T-cell (primary cell): Measurements from ENCODE around the gene RPL41. TPM values are rescaled to one million over a fixed set of nuclear protein-coding genes. Genes with fewer than 3 reads are reported as not detected.
"Not testable (repeated sequence)": the region's sequence is repeated elsewhere in the genome, so short reads cannot be mapped to it uniquely, and the experiment has no call there.

Source experiments
- ATAC-seq, 4 experiments: fragments of 200-7000 bp in 3 of 4; fragments of 150-1000 bp in 1 of 4; cut with Tn5 transposase; replicated peaks in 1 of 4; 1 replicate in 3 of 4; 2 replicates in 1 of 4; pipeline ENCODE4 v1.10.0; 2021; ENCODE audit warnings: moderate library complexity in 3 of 4, mild to moderate bottlenecking in 2 of 4, moderate number of reproducible peaks in 1 of 4
- CTCF ChIA-PET, 2 donors: fragments of 300-600 bp; sonication (Branson Sonifier 250); formaldehyde crosslinking; loops; one replicate each; lab custom pipeline; 2022; ENCODE audit warnings: antibody characterized with exemption in 2 of 2; lab: Charles Lee
- POLR2A ChIA-PET, 2 donors: fragments of 300-600 bp; sonication (Branson Sonifier 250); formaldehyde crosslinking; loops; one replicate each; lab custom pipeline; 2022; ENCODE audit warnings: antibody characterized with exemption in 2 of 2; lab: Charles Lee
- DNase-seq, 35 experiments: peaks; one replicate each; pipeline versions ENCODE4 v3.0.0 to v3.0.0-alpha.2; 2013 to 2023
- H3K27ac ChIP-seq: one replicate; pipeline ENCODE4 v1.5.1; 2013; ENCODE audit warnings: low read length
- H3K27me3 ChIP-seq, 2 experiments: replicated peaks in 1 of 2; 1 replicate in 1 of 2; 2 replicates in 1 of 2; pipeline versions ENCODE4 v1.6.1 to v1.7.0; 2013; ENCODE audit warnings: low read length in 1 of 2, mixed read lengths in 1 of 2; ENCODE audit not compliant: control insufficient read depth in 2 of 2, insufficient read depth in 2 of 2; ENCODE audit errors: extremely low read depth in 1 of 2
- H3K36me3 ChIP-seq, 2 donors: 1 replicate in 1 of 2; 2 replicates in 1 of 2; pipeline versions ENCODE4 v1.6.1 to v1.7.0; 2013; ENCODE audit warnings: low read length in 1 of 2; ENCODE audit not compliant: control insufficient read depth in 2 of 2, insufficient read depth in 1 of 2; ENCODE audit errors: extremely low read depth in 1 of 2
- H3K4me1 ChIP-seq, 2 experiments: 1 replicate in 1 of 2; 2 replicates in 1 of 2; pipeline versions ENCODE4 v1.6.1 to v1.7.0; 2013; ENCODE audit warnings: low read length in 2 of 2, mixed read lengths in 1 of 2; ENCODE audit not compliant: insufficient read depth in 2 of 2, control insufficient read depth in 1 of 2; ENCODE audit errors: extremely low read depth in 1 of 2
- H3K4me3 ChIP-seq, 2 donors: 1 replicate in 1 of 2; 2 replicates in 1 of 2; pipeline versions ENCODE4 v1.5.1 to v1.7.0; 2013; ENCODE audit warnings: mild to moderate bottlenecking in 2 of 2, low read length in 1 of 2, moderate library complexity in 1 of 2; ENCODE audit not compliant: control insufficient read depth in 1 of 2; ENCODE audit errors: extremely low read depth in 1 of 2
- H3K9me3 ChIP-seq: 2 replicates; pipeline ENCODE4 v1.7.0; 2013
- H3K27ac Mint-ChIP-seq, 2 donors: one replicate each; pipeline ENCODE4 v1.8.0; 2020 to 2021; ENCODE audit warnings: mild to moderate bottlenecking in 2 of 2, mixed read lengths in 2 of 2
- H3K27me3 Mint-ChIP-seq, 2 donors: one replicate each; pipeline ENCODE4 v1.8.0; 2021 to 2022; ENCODE audit warnings: mixed read lengths in 2 of 2
- H3K36me3 Mint-ChIP-seq: one replicate; pipeline ENCODE4 v1.8.0; 2021; ENCODE audit warnings: mixed read lengths
- H3K4me1 Mint-ChIP-seq, 3 donors: one replicate each; pipeline ENCODE4 v1.8.0; 2020 to 2022; ENCODE audit warnings: mixed read lengths in 3 of 3, mild to moderate bottlenecking in 1 of 3
- H3K4me3 Mint-ChIP-seq, 3 donors: one replicate each; pipeline ENCODE4 v1.8.0; 2020 to 2022; ENCODE audit warnings: mild to moderate bottlenecking in 3 of 3, mixed read lengths in 3 of 3, moderate library complexity in 3 of 3
- H3K9me3 Mint-ChIP-seq, 3 donors: one replicate each; pipeline ENCODE4 v1.8.0; 2020 to 2022; ENCODE audit warnings: mixed read lengths in 3 of 3
- WGBS: methylation state at CpG from one replicate; pipeline ENCODE4 v1.1.5; 2013; ENCODE audit warnings: missing lambda C conversion rate; ENCODE audit not compliant: insufficient coverage; 5-methylcytosine and 5-hydroxymethylcytosine counted together
- total RNA-seq, 35 experiments: library from RNA in 6 of 35; stranded (reverse) in 6 of 35; fragments of 120-200 nt in 1 of 35; gene quantifications; one replicate each; pipeline versions ENCODE4 v1.2.1 to v1.2.4 and lab custom pipeline; 2013 to 2026

RPL41 gene
- total RNA-seq (1,000 to 10,000 TPM; 4,612 to 5,648 (median 5,133) TPM), total RNA-seq (lab: John Stamatoyannopoulos, UW) (374 to 636 (median 500) reads per million in 29 experiments)
- 8,913 TPM for total RNA-seq (2013)

GRCh38 chr12:56116267-56117081 is at the start of gene RPL41:
TSS of gene RPL41 (plus strand) at chr12:56116633.
- no peaks in the 10 kb centered on the region for H3K9me3 ChIP-seq
- Mint-ChIP-seq H3K4me3 (peak within 1 kb of the TSS; percentile 94 to 99 (median 94)), H3K9me3 (no peaks in the 10 kb centered on the region), H3K27ac (peak within 1 kb of the TSS; percentile 97 to 98), H3K36me3 (peaks cover 32% of the 10 kb centered on the region), H3K4me1 (peaks cover 34 to 39% (median 35%) of the 10 kb centered on the region in 3 donors), H3K27me3 (no peaks in the 10 kb centered on the region)
- H3K27ac ChIP-seq, result peak within 1 kb of the TSS; percentile 92
- H3K4me3 ChIP-seq, result peak within 1 kb of the TSS; percentile 75 to 94
- peak; percentile 56 to 65 (median 62) for ATAC-seq
- DNase-seq, result peak; percentile 84 to 97 (median 92)
- ChIA-PET CTCF (interaction anchor here (0.6 to 4.0 kb wide), 8 partner anchors 11 to 333 kb away, joined by 3 to 65 read pairs (median 3); partner anchors contain the start of genes ESYT1 (in 1 of the 2), MYL6B (in 1 of the 2), PA2G4 (in 1 of the 2) and RAB5B (in 1 of the 2)), POLR2A (interaction anchor here (0.6 to 3.5 kb wide), 13 partner anchors 11 to 344 kb away, joined by 3 to 33 read pairs (median 4); partner anchors contain the start of genes ESYT1 (in 1 of the 2), MYL6 (in 1 of the 2), PA2G4 (in 1 of the 2) and RAB5B (in 1 of the 2))
- WGBS, result 0% methylated on average over 12 of the region's 34 CpGs
- peaks cover 7 to 40% of the 10 kb centered on the region in 2 donors for H3K36me3 ChIP-seq
- H3K4me1 ChIP-seq, result peaks cover 11 to 29% of the 10 kb centered on the region in 2 experiments
- no peaks in the 10 kb centered on the region for H3K27me3 ChIP-seq

- POLR2A ChIA-PET, result interaction anchor here in 1 of 2 donors (0.7 kb wide), 1 partner anchor 881 kb away, joined by 8 read pairs; no protein-coding TSS in a partner anchor
Observed at GRCh38 chr12:56071648-56072047, 44.8 kb upstream of the RPL41 start.

GRCh38 chr12:56074396-56074795 is 42.0 kb upstream of the RPL41 start:
- no peak overlapping the region for H3K4me3 Mint-ChIP-seq
- ChIA-PET CTCF (no interaction called here), POLR2A (interaction anchor here in 1 of 2 donors (0.6 kb wide), 1 partner anchor 1716 kb away, joined by 4 read pairs; no protein-coding TSS in a partner anchor)
- no peak overlapping the region for H3K27ac Mint-ChIP-seq
- Histone ChIP-seq H3K4me1 (peaks cover 0 to 7% of the 10 kb centered on the region in 2 experiments), H3K9me3 (no peaks in the 10 kb centered on the region), H3K36me3 (no peaks in the 10 kb centered on the region), H3K27me3 (peaks cover 0 to 9% of the 10 kb centered on the region in 2 experiments), H3K27ac (no peak overlapping the region), H3K4me3 (no peak overlapping the region)
- no peak for ATAC-seq
- H3K4me1 Mint-ChIP-seq, result peaks cover 0 to 3% (median 2%) of the 10 kb centered on the region in 3 donors
- DNase-seq, result no peak
- no peaks in the 10 kb centered on the region for H3K9me3 Mint-ChIP-seq
- no peaks in the 10 kb centered on the region for H3K27me3 Mint-ChIP-seq
- H3K36me3 Mint-ChIP-seq, result no peaks in the 10 kb centered on the region
- 96% methylated on average over 4 of the region's 5 CpGs for WGBS

More at GRCh38 chr12:56071648-56072047, 44.8 kb upstream of the RPL41 start:
- no peaks in the 10 kb centered on the region for H3K9me3 Mint-ChIP-seq
- ATAC-seq (no peak), DNase-seq (no peak)
- Histone ChIP-seq H3K36me3 (no peaks in the 10 kb centered on the region), H3K9me3 (no peaks in the 10 kb centered on the region), H3K4me1 (no peaks in the 10 kb centered on the region), H3K27me3 (peaks cover 0 to 2% of the 10 kb centered on the region in 2 experiments), H3K4me3 (no peak overlapping the region), H3K27ac (no peak overlapping the region)
- H3K27ac Mint-ChIP-seq, result no peak overlapping the region
- 86% methylated on average over 3 of the region's 4 CpGs for WGBS
- H3K4me1 Mint-ChIP-seq, result no peaks in the 10 kb centered on the region
- no peak overlapping the region for H3K4me3 Mint-ChIP-seq
- no peaks in the 10 kb centered on the region for H3K27me3 Mint-ChIP-seq
- H3K36me3 Mint-ChIP-seq, result no peaks in the 10 kb centered on the region
- CTCF ChIA-PET, result no interaction called here

- not testable (repeated sequence) for H3K27me3 Mint-ChIP-seq, H3K36me3 ChIP-seq, DNase-seq, H3K4me3 ChIP-seq, H3K9me3 Mint-ChIP-seq, H3K9me3 ChIP-seq, H3K36me3 Mint-ChIP-seq, H3K27ac ChIP-seq, ATAC-seq, H3K27ac Mint-ChIP-seq
- CTCF ChIA-PET, result interaction anchor here (0.6 kb wide), 2 partner anchors 17 to 910 kb away, joined by 3 to 4 read pairs; no protein-coding TSS in a partner anchor
- Histone ChIP-seq H3K27me3 (peaks cover 3 to 39% of the 10 kb centered on the region in 2 experiments), H3K4me1 (peaks cover 0 to 27% of the 10 kb centered on the region in 2 experiments)
- 92% methylated on average over 2 of the region's 9 CpGs for WGBS
- Mint-ChIP-seq H3K4me3 (peak overlapping the region in 1 of 3 donors; percentile 13), H3K4me1 (peaks cover 7 to 18% (median 9%) of the 10 kb centered on the region in 3 donors)
- POLR2A ChIA-PET, result interaction anchor here in 1 of 2 donors (0.7 kb wide), 1 partner anchor 608 kb away, joined by 3 read pairs; no protein-coding TSS in a partner anchor
Observed at GRCh38 chr12:56077966-56078365, 38.5 kb upstream of the RPL41 start.

GRCh38 chr12:56078427-56078826 is 38.0 kb upstream of the RPL41 start:
- ATAC-seq (no peak), DNase-seq (no peak)
- no peak overlapping the region for H3K4me3 ChIP-seq
- no peaks in the 10 kb centered on the region for H3K36me3 ChIP-seq
- peaks cover 3 to 41% of the 10 kb centered on the region in 2 experiments for H3K27me3 ChIP-seq
- peaks cover 0 to 27% of the 10 kb centered on the region in 2 experiments for H3K4me1 ChIP-seq
- Mint-ChIP-seq H3K4me3 (peak overlapping the region; percentile 52 to 82 (median 80)), H3K27ac (no peak overlapping the region), H3K9me3 (no peaks in the 10 kb centered on the region), H3K4me1 (peaks cover 7 to 18% (median 9%) of the 10 kb centered on the region in 3 donors), H3K36me3 (no peaks in the 10 kb centered on the region), H3K27me3 (peaks cover 0 to 4% of the 10 kb centered on the region in 2 donors)
- ChIA-PET POLR2A (interaction anchor here in 1 of 2 donors (0.7 to 1.2 kb wide), 2 partner anchors 26 to 607 kb away, joined by 3 to 7 read pairs; partner anchors contain the start of gene PA2G4), CTCF (no interaction called here)
- no CpG with 5 or more reads among the region's 1 CpG for WGBS
- no peak overlapping the region for H3K27ac ChIP-seq
- H3K9me3 ChIP-seq, result no peaks in the 10 kb centered on the region
